BJ (cell line): ENCODE measurements around the gene SH3RF3. TPM values are rescaled to one million over a fixed set of nuclear protein-coding genes. Genes with fewer than 3 reads are reported as not detected.

Experiments used
- CTCF ChIA-PET: fragments of 350-600 bp; formaldehyde crosslinking; extraction: SDS; loops from one replicate; lab custom pipeline; 2021; ENCODE audit warnings: antibody characterized with exemption, inconsistent platforms; lab: Yijun Ruan, JAX
- POLR2A ChIA-PET: fragments of 300-600 bp; sonication (Branson Sonifier 250); formaldehyde crosslinking; extraction: SDS; loops from one replicate; lab custom pipeline; 2021; ENCODE audit warnings: antibody characterized with exemption; lab: Charles Lee
- DNase-seq: peaks from one replicate; pipeline ENCODE4 v3.0.0-alpha.2; 2011; ENCODE audit warnings: low read depth
- H3K27me3 ChIP-seq: 2 replicates; pipeline ENCODE4 v1.6.0; 2011; ENCODE audit warnings: low read length; ENCODE audit not compliant: control insufficient read depth, insufficient read depth
- H3K36me3 ChIP-seq: 2 replicates; pipeline ENCODE4 v1.5.1; 2011; ENCODE audit warnings: low read length; ENCODE audit not compliant: control insufficient read depth, insufficient read depth
- H3K4me3 ChIP-seq: 2 replicates; pipeline ENCODE4 v1.5.1; 2011; ENCODE audit warnings: low read depth, mild to moderate bottlenecking, control low read depth, low read length
- polyA plus RNA-seq: library from polyadenylated mRNA; depleted of rRNA; stranded (reverse); fragments of >200 nt; gene quantifications from 2 replicates; pipeline ENCODE4 v1.2.3, GENCODE V29; 2011
- TF ChIP-seq, protein P1 (sequence below): IDR thresholded peaks from 2 replicates; pipeline ENCODE4 v1.5.1; 2011; ENCODE audit warnings: low read depth, mild to moderate bottlenecking, control low read depth, inconsistent platforms, low read length, moderate library complexity; ENCODE audit not compliant: insufficient read depth

Gene SH3RF3
- polyA plus RNA-seq, 1 experiment: 3.6 TPM

DNA sequence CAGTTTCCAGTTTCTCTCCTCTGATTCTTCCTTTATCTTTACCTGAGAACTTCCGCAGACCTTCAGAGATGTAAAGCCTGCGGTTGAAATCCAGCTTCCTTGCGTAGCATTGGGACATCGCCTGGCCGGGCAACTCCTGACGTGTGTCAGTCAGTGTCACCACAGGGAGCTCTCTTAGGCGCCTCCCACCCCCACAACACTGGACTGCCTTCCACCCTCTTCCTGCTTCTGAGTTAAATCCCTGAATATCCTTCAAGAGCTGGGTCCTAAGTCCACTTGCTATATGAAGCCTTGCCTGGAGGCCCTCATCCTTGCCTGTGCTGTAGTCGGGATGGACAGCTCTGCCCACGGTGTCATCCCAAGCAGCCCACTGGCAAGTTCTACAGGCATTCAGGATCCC is 305.3 kb downstream of the SH3RF3 start:
- H3K4me3 ChIP-seq: no peak overlapping the region
- POLR2A ChIA-PET: no interaction called here
- peaks cover 8% of the 10 kb centered on the region; the same call in 1 of the 2 replicates for H3K36me3 ChIP-seq
- CTCF ChIA-PET: no interaction called here
- DNase-seq: no peak
- TF ChIP-seq, protein P1, sequence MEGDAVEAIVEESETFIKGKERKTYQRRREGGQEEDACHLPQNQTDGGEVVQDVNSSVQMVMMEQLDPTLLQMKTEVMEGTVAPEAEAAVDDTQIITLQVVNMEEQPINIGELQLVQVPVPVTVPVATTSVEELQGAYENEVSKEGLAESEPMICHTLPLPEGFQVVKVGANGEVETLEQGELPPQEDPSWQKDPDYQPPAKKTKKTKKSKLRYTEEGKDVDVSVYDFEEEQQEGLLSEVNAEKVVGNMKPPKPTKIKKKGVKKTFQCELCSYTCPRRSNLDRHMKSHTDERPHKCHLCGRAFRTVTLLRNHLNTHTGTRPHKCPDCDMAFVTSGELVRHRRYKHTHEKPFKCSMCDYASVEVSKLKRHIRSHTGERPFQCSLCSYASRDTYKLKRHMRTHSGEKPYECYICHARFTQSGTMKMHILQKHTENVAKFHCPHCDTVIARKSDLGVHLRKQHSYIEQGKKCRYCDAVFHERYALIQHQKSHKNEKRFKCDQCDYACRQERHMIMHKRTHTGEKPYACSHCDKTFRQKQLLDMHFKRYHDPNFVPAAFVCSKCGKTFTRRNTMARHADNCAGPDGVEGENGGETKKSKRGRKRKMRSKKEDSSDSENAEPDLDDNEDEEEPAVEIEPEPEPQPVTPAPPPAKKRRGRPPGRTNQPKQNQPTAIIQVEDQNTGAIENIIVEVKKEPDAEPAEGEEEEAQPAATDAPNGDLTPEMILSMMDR: no peak
- H3K27me3 ChIP-seq: no peaks in the 10 kb centered on the region

DNA sequence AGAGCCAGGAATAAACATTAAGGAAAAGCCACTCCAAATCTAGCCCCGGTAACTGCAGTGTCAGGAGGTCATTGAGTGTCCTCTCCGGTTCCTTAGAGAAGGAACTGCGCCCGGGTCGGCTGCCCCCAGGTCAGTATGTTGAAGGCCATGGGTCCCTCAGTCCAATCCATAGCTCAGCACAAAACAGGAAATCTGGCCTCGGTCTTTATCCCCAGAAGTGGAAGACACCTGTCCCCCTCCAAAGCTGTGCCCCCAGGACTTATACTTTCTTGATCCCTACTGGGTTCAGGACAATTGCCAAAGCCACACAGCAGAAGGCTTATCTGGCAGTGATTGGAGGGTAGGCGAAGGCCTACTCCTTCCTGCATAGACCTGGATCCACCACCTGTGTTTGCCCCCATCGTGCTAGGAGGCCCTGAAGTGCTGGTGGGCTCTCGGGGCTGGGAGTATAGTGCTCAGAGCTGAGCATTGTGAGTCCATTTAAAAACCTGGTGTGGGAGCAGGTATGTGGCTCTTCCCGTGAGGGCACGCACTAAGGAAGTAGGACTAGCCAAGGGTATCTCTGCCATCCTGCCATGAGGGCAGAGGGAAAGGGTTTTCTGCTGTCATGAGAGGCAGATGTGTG is 306.2 kb downstream of the SH3RF3 start:
- DNase-seq: no peak
- CTCF ChIA-PET: interaction anchor here (0.6 to 1.5 kb wide), 2 partner anchors 12 to 37 kb away, joined by 3 to 5 read pairs; no protein-coding TSS in a partner anchor
- POLR2A ChIA-PET: no interaction called here

DNA sequence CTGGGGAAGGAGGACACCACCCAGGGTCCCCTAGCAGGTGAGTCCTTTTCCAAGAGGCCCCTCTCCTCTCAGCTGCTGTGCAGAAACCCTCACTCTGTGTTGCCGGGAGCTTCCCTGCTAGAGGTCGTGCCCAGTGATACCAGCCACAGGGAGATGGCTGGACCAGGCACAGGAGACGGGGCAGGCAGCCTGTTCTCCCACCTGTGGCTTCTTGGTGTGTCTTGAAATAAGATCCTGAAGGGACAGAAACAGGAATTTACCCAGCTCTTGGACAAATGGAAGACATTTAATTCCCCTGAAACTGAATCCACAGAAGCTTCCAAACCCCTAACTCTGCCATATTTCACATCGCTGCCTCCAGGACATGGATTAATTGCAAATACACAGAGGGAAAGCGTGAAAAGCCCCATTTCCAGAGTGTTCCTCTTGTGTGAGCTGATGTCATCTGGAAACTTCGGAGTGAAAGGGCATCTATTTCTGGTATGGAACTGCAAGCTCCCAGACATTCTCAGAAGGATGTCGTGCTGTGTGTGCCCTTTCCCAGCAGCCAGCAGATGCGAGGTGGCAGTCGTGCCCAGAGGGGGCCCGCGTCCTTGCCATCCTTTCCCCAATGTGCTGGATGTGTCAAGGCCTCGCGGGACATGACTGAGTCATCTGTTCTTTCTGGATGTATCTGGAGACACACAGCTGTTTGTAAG is 307.0 kb downstream of the SH3RF3 start:
- CTCF ChIA-PET: interaction anchor here (0.6 to 1.5 kb wide), 2 partner anchors 11 to 267 kb away, joined by 3 to 5 read pairs; no protein-coding TSS in a partner anchor
- Histone ChIP-seq H3K4me3 (no peak overlapping the region), H3K27me3 (no peaks in the 10 kb centered on the region), H3K36me3 (peaks cover 8% of the 10 kb centered on the region; the same call in 1 of the 2 replicates)
- TF ChIP-seq, protein P1: no peak
- POLR2A ChIA-PET: no interaction called here
- no peak for DNase-seq

More for the DNA sequence above, 306.2 kb downstream of the SH3RF3 start:
- Histone ChIP-seq H3K4me3 (no peak overlapping the region), H3K27me3 (no peaks in the 10 kb centered on the region), H3K36me3 (peaks cover 8% of the 10 kb centered on the region; the same call in 1 of the 2 replicates)
- TF ChIP-seq, protein P1: no peak

DNA sequence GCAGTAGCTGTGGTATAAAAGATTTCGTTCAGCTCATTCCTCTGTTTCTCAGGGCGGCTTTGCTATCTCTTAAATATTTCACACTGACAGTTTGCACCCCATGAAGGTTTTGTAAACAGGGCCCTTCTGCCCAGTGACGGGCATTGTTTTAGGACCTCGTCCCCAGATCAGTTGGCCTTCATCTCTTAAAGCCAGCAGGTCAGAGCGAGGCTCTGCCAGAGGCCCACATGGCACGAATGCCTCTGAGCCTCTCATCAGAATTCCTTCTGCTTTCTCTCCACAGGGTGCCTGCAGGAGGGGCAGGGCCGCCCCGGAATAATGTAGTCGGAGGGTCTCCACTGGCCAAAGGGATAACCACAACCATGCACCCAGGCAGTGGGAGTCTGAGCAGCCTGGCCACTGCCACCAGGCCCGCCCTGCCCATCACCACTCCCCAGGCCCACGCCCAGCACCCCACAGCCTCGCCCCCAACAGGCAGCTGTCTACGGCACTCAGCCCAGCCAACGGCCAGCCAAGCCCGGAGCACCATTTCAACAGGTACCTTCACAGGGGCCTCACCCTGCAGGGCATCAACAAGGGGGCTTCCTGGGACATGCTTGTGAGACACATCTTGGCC is 307.7 kb downstream of the SH3RF3 start:
- TF ChIP-seq, protein P1: no peak
- H3K36me3 ChIP-seq: peaks cover 8% of the 10 kb centered on the region; the same call in 1 of the 2 replicates
- ChIA-PET CTCF (no interaction called here), POLR2A (no interaction called here)
- no peaks in the 10 kb centered on the region for H3K27me3 ChIP-seq
- no peak overlapping the region for H3K4me3 ChIP-seq
- DNase-seq: no peak
